GM19455 (cell line): ENCODE data around the gene WASL.
"Not testable (repeated sequence)": the region's sequence is repeated elsewhere in the genome, so short reads cannot be mapped to it uniquely, and the experiment has no call there.

Source experiments
- ATAC-seq: cut with Tn5 transposase; IDR thresholded peaks from one replicate; pipeline ENCODE4 v1.9.1; 2021; ENCODE audit not compliant: unreplicated experiment

WASL gene

DNA sequence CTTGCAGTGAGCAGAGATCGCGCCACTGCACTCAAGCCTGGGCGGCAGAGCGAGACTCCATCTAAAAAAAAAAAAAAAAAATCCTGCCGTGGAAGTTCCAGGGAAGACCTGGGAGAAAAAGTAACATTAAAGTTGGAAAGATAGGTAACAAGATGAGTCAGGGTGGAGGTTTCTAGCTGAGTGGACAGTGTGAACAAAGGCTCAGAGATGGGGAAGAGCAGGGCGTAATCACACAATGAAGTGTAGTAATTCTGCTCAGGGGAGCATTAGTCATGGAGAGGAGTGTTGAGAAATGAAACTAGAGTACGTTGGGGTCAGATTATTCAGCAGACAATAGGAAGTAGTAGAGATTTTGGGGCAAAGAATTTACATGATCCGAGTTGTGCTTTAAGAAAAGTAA lies 21.6 kb upstream of the WASL start:
- ATAC-seq, result peak; percentile 95

DNA sequence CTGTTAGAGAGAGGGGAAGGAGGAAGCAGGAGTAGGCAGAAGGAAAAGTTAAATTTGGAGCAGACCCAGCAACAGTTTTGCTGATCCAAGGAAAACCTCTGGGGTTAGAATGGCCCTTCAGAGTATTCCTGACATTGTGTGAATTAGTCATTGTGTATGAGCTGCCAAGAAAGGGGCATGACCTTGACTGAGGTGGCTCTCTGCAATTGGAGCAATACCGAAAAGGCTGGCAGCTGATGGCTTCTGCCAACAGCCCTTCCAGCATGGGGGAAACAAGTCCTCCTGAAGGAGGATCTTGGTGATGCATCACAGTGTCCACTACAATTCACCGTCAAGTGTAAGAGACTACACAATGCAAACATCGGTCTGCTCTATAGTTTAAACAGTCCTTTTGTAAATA lies 20.6 kb upstream of the WASL start:
- ATAC-seq, result no peak

DNA sequence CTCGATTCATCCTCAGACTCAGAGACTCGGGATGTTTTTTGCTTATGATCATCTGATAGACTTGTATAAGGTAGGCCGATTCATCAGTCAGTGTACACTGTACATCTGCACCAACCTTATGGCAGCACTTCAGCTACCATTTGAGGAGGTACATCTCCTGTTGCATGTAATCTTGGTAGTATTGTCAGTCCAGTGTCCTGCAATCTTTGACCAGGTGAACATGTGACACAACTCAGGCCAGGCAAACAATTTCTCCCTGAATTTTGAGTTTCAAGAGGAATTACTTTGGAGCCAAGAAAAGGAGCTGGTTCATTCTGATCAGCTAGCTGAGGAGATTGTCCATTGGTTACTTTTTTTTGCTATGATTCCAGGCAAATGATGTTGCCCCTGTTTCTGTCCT lies 19.7 kb upstream of the WASL start:
- no peak for ATAC-seq

DNA sequence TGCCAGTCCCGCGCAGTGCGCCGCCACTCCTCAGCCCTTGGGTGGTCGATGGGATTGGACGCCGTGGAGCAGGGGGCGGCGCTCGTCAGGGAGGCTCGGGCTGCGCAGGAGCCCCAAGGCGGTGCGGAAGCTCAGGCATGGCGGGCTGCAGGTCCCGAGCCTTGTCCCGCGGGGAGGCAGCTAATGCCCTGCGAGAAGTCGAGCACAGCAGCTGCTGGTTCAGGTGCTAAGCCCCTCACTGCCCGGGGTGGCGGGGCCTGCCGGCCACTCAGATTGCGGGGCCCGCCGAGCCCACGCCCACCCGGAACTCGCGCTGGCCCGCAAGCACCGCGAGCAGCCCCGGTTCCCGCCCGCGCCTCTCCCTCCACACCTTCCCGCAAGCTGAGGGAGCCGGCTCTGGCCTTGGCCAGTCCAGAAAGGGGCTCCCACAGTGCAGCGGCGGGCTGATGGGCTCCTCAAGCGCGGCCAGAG lies 14.4 kb upstream of the WASL start:
- no peak for ATAC-seq

DNA sequence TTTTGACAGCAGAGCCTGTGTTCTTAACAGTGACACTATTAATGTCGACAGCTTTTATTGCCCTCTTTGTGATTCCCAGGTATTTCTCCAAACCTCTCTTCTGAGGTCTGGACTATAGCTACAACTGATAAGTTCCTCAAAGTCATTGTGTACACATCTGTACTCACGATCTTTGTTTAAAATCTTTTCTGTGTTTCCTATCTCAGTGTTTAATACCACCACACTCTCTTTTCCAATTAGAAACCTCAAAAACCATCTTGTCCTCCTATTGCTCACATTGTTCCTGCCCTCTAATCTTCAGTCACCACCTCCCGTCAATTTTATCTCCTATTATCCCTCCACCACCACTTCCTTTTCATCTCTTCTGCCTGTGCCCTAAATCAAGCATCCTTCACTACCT lies 12.9 kb upstream of the WASL start:
- no peak for ATAC-seq

DNA sequence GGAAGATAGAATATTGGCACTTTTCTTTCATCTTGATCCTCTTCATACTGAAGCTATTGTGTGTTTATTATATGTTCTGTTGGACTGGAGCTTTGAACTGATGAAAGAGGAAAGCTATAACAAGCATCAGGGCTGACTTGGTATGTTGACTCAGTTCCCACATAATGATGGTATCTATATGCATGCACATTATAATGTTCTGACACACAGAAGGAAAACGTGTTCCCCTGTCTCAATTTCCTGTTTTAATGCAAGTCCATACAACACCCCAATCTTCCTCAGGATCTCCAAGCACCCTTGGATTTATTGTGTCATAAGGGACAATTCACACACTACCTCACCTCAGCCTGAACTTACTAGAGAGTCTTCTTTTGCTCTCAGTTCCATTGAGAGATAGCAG lies 8.3 kb upstream of the WASL start:
- no peak for ATAC-seq

DNA sequence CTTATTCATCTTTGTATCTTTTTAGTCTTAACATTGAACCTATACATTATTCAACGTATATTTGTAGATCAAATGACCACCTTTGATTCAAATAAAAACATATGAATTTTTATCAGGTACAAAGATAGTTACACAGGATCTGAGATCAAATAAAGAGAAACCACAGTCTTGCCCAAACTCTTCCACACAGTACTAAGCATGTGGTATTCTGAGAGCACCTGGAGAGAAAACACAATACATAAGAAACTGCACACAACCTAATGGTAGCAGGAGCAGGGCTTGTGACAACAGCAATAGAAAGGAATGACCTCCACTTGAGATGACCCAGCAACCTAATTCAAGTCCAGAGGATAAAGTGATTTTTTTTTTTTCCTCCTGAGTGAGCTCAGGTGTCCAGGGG lies 6.5 kb upstream of the WASL start:
- no peak for ATAC-seq

DNA sequence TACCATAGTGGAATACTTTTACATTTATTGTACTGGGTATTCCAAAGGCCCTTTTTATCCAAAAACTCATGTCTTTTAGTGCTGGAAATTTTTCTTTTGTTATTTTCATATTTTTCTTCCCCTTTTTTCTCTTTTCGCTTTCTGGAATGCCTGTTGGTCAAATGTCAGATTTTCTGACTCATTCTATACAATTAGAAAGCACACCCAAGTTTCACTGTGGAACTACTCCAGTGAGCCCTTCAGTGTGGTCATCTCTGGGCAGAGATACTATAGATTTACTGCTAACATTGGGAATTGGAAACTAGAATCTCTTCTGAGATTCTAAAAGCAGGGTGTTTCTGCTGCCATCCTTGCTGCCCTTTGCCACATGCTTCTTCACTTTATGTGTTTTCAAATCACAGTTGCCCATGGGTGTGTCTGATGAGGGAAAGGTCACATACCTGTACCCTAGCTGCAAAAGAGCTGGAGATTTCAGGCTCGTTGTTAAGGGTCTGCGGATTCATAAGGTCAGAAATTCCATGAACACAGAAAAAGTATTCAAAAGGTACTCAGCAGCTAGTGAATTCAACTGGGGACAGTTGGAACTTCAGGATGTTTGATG lies 5.6 kb upstream of the WASL start:
- ATAC-seq, result no peak

DNA sequence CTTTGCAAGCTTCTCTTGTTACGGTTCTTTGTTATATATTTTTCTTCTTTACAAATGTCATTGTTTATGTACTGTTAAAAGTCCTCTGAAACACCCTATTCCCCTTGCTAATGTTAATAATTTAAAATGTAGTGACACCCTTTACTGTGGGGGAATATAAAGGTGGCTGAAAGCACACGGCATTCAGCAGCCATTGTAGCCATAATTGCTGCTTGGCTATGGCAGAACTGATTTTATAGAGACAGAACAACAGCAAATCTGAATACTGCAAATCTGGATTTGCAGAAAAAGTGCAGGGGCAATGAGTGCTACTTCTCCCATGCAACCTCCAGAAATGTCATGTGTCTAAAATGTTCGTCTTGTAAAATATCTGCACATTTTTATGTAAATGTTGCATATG lies 3.7 kb upstream of the WASL start:
- no peak for ATAC-seq

DNA sequence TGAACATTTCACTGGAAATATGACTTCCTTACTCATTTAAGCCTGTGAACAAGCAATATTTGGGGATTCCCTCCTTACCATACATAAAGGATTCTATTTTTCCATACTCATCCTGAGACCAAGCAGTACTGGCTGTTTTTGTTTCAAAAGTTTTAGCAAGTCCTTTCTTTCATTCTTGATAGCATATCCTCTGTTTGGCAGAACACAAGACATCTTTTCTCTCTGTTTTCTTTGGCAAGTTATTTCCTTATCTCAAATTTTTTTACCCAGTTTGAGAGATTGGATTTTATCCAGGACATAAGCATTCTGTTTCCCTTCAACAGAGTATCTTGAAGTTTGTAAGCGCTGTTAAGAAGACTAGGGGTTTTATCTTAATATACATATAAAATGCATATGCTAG lies 3.0 kb upstream of the WASL start:
- no peak for ATAC-seq

DNA sequence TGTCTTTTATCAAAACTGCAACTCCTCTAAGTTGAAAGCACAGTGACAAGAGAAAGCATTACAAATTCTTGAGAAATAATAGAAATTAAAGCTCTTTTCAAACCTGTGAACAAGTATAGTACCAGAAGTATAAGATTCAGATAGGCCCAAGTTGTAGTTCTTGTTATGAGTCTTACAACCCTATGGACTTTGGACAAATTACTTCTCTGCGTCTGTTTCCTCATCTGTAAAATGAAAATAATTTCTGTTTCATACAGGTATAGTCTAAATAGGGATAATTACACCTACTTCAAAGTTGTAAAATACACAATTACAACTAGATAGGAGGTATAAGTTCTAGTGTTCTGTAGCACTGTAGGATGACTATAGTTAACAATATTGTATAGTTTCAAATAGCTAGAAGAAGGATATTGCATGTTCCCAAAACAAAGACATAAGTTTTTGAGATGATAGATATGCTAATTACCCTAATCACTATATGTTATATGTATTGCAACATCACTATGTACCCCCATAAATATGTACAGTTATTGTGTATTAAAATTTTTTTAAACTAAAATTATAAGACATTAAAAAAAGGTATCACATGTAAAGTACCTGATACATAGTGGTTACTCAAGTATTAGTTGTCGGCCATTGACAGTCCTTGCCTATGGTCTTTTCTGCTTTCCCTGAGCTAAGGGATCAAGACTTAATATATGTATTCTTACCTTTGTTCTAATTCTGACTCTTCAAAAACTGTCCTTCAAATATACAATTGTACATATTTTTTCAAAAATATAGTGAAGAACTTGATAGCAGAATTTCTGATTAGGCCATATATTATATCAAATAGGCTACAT lies 1.8 kb upstream of the WASL start:
- ATAC-seq, result no peak

DNA sequence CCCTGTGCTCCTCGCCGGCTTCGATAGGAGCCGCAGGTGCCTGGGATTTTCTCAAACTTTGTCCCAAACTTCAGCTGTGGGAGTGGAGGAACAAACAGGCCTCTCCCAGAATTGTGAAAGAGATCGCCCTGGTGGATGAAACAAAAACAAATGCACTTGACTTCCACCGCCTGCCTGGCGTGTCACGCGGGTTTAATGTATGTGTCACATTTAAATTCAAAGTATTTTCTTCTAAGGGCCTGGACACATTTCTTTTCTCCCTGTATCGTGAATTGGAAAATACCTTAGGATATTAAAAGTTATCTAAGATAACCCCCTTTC lies 694 bp upstream of the WASL start:
- peak; percentile 30 for ATAC-seq

DNA sequence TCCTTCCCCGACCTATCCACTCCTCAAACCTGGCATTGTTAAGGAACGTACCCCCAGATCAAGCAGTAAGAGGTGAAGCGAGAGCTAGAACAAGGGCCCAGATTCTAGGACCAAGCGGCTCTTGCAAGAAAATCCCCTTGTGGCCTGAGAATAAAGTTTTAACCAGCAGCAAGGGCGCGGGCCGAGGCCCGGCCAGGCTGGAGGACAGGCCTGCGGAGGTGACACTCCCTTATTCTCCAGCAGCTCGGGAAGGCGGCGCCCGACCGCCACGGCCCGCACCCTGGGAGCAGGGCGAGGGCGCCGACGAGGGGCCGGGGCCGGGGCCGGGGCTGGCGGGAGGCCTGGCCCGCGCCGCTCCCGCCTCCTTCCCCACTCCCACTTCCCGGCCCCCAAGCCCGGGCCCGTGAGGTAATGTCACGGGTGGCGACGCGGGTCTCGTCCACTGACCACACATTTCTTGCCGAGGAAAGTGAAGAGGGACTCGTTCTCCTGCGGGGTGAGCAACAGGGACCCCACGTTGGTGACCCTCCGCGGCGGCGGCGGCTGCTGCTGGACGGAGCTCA lies 551 bp downstream of the WASL start:
- ATAC-seq, result peak; percentile 13

DNA sequence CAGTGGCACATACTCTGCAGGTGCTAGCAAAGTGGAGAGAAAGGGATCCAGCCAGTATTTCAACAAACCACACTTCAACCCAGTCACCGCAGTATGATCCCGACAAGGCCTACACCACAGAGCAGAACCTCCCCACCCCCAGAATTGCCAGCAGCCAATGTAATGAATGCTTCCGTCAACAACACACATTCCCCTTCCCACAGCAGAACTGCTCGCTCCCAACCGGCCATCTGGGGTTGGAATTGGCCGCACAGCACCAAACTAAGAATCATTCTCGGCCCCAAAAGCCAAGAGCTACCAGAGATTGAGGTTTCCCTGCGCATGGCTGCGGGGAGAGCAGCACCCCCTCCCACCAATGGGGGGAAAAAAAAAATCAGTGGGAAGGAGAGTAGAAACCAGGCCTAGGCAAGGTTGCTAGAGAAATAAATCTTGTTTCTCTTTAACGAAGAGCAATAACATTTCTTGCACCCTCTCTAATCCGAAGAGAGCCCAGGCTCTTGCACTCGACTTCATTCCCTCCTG lies 1.1 kb downstream of the WASL start:
- no peak for ATAC-seq

DNA sequence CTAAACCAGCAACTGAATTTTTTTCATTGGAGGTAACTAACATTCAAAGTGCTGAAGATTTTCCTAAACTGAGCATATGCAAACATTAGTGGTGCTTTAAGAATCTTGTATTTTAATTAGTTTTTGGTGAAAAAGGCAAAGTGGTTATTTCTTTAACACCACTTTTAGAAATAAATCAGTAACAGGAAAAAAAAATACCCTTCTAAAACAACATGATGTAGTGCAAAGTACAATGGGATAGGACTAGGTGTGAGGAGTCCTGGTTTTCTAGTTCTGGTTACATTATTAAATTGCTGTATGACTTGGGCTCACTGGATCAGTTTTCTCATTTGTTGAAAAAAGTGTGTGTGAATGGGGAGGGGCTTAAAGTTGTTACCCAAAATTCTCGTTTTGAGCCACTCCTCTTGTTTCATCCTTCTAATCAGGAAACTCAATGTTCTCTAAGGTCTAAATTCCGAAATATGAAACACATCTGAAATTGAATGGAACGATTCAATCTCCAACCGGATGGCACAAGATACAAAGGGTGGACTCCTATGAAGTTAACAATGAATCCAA lies 1.8 kb downstream of the WASL start:
- no peak for ATAC-seq

DNA sequence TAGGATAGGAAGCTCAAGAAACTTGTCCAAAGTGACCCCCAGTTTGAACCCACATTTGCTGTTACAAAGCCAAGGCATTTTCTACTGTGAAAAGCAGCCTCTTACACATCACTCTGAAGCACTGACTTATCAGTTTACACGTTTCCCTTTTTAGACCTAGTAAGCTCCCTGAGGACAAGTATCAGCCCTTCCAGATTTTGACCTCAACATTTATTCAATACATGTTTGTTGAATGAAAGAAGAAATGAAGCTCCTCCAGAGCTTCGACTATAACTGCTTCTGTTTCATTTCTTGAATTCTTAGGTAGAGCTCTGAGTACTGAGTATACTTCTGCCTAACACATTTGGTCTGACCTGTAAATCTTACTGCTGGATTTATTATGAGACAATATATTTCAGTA lies 2.7 kb downstream of the WASL start:
- no peak for ATAC-seq

DNA sequence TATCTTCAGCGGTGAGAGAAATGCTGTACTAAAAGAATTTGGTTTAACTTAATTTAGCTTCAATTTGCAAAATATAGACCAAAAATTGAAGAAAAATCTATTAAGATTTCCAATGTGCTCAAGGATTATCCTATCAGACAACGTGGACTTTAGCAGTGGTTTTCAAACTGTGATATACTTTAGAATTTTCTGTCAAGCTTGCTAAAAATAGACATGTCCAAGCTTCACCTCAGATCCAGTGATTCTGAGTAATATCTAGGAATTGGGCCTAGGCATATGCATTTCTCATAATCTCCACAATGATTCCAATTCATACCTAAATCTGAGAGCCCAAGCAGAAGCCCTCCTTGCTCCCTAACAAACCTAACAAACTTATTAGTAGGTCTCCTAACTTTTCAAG lies 3.4 kb downstream of the WASL start:
- no peak for ATAC-seq

DNA sequence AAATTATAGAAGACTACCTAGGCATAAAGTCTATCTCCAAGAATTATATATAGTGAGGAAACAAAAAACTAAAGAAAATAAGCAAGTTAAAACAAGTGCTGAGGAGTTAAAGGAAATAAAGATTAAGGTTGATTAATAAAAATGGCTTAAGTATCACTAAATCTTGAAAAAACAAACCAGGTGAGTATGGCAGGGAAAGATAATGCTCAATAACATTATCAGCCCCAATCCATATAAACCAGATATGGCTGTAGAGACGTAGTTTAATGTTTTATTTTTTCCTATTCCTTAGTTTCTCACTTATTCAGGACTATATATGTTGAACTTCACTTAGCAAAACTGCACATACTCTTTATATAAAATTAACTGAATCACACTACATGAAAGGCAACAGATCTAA lies 4.4 kb downstream of the WASL start:
- no peak for ATAC-seq

DNA sequence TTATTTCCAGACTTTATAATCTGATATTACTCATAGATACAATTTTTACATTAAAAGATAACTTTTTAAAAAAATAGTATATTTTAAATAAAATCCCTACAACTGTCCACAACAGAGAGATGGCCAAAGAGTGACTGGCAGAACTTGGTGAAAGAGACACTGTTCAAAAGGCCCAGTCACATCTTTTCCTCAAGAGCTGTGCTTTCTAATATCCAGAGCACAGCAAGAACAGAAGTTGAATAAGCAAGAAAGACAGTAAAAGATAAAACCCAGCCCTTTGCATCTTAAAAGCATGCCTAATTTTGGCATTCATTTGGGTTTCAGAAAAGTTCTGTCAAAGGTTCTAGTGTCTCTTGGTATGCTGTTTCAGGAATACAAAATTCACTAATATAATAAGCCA lies 6.9 kb downstream of the WASL start:
- no peak for ATAC-seq

DNA sequence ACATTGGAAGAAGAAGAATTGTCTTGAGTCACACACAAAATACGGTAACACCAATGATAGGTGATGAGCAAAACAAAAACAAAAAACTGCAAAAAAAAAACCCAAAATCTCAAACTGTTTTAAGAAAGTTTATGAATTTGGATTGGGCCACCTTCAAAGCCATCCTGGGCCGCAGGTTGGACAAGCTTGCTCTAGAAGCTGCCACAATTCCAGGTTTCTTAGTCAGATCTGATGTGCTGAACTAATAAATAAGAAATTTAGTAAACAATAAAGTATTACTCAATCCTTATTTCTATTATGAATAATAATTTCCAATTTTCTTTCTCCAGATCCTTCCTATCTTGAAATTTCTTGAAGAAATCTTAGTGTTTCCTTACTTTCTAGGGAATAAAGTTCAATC lies 10.0 kb downstream of the WASL start:
- ATAC-seq, result no peak

DNA sequence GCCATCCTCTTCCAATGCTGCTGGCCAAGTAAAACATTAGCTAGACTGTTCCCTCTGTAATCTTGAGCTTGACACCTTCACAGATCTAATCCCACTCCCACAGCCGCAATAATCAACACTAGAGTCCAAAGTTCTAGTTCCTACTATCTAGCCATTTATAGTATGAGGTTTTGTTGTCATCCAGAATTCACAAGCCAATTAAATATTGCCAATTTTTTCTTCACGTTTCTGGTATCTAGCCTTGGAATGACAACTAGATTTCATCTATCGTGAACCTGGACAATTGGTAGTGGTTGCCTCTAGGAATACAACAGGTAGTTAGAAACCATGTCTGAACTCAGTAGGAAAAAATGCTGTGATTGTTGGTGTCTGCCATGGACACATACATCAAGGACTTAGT lies 10.4 kb downstream of the WASL start:
- no peak for ATAC-seq

DNA sequence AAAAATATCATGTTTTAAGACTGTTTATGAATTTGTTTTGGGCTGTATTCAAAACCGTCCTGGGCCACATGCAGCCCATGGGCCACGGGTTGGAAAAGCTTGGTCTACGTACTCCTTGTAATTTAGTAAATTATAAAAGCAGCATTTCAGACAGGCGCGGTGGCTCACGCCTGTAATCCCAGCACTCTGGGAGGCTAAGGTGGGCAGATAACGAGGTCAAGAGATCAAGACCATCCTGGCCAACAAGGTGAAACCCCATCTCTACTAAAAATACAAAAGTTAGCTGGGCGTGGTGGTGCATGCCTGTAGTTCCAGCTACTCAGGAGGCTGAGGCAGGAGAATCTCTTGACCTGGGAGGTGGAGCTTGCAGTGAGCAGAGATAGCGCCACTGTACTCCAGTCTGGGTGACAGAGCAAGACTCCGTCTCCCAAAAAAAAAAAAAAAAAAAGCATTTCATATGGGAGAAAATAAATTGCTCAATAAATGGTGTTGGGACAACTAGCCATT lies 11.6 kb downstream of the WASL start:
- ATAC-seq, result not testable (repeated sequence)
